Activated T-cell treated with anti-CD3 and anti-CD28 coated beads for 24 hours (primary cell): Measurements from ENCODE around the gene ARHGAP32.
"Not testable (repeated sequence)": the region's sequence is repeated elsewhere in the genome, so short reads cannot be mapped to it uniquely, and the experiment has no call there.

Experiments
- DNase-seq: peaks from one replicate; pipeline ENCODE4 v3.0.0-alpha.2; 2020; ENCODE audit warnings: low read depth

Gene ARHGAP32

GRCh38 chr11:129202646-129203045 lies 10.5 kb upstream of the ARHGAP32 start:
- DNase-seq, result no peak

GRCh38 chr11:129195682-129196081 lies 3.6 kb upstream of the ARHGAP32 start:
- DNase-seq, result no peak

GRCh38 chr11:129191649-129192048 lies 476 bp downstream of the ARHGAP32 start:
- no peak for DNase-seq

- no peak for DNase-seq
Observed at GRCh38 chr11:129190087-129190486, 2.0 kb downstream of the ARHGAP32 start.

GRCh38 chr11:129189646-129190045 lies 2.5 kb downstream of the ARHGAP32 start:
- no peak for DNase-seq

GRCh38 chr11:129185082-129185481 lies 7.0 kb downstream of the ARHGAP32 start:
- not testable (repeated sequence) for DNase-seq

- DNase-seq, result no peak
Observed at GRCh38 chr11:129184581-129184980, 7.5 kb downstream of the ARHGAP32 start.

- DNase-seq, result no peak
Observed at GRCh38 chr11:129167315-129167714, 24.8 kb downstream of the ARHGAP32 start.

- no peak for DNase-seq
Observed at GRCh38 chr11:129163714-129164164, 28.4 kb downstream of the ARHGAP32 start.

GRCh38 chr11:129157080-129157479 lies 35.0 kb downstream of the ARHGAP32 start:
- not testable (repeated sequence) for DNase-seq

- DNase-seq, result no peak
Observed at GRCh38 chr11:129155745-129156144, 36.4 kb downstream of the ARHGAP32 start.

GRCh38 chr11:129148487-129148886 lies 43.6 kb downstream of the ARHGAP32 start:
- no peak for DNase-seq

GRCh38 chr11:129146191-129146590 lies 45.9 kb downstream of the ARHGAP32 start:
- DNase-seq, result no peak

- no peak for DNase-seq
Observed at GRCh38 chr11:129145276-129145675, 46.8 kb downstream of the ARHGAP32 start.

GRCh38 chr11:129144256-129144655 lies 47.9 kb downstream of the ARHGAP32 start:
- DNase-seq, result no peak

- no peak for DNase-seq
Observed at GRCh38 chr11:129143335-129143734, 48.8 kb downstream of the ARHGAP32 start.

GRCh38 chr11:129141748-129142523 lies 50.2 kb downstream of the ARHGAP32 start:
- no peak for DNase-seq

GRCh38 chr11:129131316-129131715 lies 60.8 kb downstream of the ARHGAP32 start:
- no peak for DNase-seq

- DNase-seq, result not testable (repeated sequence)
Observed at GRCh38 chr11:129128881-129129620, 63.1 kb downstream of the ARHGAP32 start.

- DNase-seq, result no peak
Observed at GRCh38 chr11:129119036-129119435, 73.1 kb downstream of the ARHGAP32 start.

GRCh38 chr11:129117595-129118350 lies 74.4 kb downstream of the ARHGAP32 start:
- DNase-seq, result peak; percentile 25
